Fibroblast of skin of left biceps (primary cell): Measurements from ENCODE around the gene PUM2.
"Not testable (repeated sequence)": the region's sequence is repeated elsewhere in the genome, so short reads cannot be mapped to it uniquely, and the experiment has no call there.

Experiments used
- DNase-seq, 2 experiments: peaks; one replicate each; pipeline ENCODE4 v3.0.0-alpha.2; 2013; ENCODE audit warnings: low read depth in 2 of 2

PUM2 gene, protein sequence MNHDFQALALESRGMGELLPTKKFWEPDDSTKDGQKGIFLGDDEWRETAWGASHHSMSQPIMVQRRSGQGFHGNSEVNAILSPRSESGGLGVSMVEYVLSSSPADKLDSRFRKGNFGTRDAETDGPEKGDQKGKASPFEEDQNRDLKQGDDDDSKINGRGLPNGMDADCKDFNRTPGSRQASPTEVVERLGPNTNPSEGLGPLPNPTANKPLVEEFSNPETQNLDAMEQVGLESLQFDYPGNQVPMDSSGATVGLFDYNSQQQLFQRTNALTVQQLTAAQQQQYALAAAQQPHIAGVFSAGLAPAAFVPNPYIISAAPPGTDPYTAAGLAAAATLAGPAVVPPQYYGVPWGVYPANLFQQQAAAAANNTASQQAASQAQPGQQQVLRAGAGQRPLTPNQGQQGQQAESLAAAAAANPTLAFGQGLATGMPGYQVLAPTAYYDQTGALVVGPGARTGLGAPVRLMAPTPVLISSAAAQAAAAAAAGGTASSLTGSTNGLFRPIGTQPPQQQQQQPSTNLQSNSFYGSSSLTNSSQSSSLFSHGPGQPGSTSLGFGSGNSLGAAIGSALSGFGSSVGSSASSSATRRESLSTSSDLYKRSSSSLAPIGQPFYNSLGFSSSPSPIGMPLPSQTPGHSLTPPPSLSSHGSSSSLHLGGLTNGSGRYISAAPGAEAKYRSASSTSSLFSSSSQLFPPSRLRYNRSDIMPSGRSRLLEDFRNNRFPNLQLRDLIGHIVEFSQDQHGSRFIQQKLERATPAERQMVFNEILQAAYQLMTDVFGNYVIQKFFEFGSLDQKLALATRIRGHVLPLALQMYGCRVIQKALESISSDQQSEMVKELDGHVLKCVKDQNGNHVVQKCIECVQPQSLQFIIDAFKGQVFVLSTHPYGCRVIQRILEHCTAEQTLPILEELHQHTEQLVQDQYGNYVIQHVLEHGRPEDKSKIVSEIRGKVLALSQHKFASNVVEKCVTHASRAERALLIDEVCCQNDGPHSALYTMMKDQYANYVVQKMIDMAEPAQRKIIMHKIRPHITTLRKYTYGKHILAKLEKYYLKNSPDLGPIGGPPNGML

DNA sequence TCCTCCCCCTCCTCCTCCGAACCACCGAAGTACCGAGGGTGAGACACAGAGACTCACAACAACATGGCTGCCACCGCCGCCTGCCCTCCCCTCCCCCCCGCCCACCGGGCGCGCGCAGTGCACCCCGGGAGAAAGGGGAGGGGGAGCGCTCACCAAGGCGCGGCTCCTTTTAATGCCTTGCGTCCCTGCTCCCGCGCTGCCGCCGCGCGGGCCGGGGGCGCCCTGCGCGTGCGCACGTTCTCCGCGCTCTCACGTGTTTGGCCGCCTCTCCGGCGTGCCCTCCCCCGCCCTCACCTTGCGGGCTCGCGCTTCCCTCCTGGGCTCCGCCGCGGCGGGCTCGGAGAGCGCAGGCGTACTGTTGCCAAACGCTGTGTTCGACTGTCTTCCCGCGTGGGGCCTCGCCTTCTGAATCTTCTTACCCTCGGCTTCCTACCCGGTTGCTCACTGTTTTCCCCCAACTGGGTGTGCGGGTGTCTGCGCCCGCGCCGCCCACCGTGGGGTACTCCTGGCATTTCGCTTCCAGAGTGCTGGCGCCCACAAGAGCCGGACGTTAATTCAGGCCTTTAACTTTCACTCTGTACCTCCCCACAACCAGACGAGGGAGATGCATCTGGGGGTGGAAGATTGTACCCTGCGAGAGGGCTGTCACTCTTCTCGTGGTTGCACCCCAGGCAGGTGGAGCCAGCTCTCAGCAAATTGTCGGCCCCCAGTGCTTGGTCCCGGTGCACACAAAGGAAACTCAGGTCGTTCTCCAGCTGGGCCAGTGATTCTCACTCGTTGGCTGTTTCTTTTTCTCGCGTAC is at the start of gene PUM2:
TSS of gene PUM2 (minus strand) at position 92 of the 802 bp plus-strand sequence. CDS start 23,484 bp downstream, outside the sequence.
- DNase-seq: peak; percentile 93

DNA sequence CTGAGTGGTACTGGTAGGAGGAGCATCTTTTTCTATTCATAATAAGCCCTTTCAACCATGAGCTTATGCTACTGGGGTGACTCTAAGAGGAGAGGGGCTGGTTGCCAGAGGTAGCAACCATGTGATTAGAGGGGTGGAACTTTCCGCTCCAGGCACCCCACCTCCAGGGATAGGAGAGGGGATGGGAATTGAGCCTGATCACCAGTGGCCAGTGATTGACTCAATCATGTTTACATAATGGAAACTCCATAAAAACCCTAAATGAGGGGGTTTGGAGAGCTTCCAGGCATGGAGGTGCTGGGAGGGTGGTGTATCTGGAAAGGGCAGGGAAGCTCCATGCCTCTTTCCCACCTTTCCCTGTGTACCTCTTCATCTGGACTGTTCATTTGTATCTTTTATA is 49.7 kb upstream of the PUM2 start:
- no peak for DNase-seq

DNA sequence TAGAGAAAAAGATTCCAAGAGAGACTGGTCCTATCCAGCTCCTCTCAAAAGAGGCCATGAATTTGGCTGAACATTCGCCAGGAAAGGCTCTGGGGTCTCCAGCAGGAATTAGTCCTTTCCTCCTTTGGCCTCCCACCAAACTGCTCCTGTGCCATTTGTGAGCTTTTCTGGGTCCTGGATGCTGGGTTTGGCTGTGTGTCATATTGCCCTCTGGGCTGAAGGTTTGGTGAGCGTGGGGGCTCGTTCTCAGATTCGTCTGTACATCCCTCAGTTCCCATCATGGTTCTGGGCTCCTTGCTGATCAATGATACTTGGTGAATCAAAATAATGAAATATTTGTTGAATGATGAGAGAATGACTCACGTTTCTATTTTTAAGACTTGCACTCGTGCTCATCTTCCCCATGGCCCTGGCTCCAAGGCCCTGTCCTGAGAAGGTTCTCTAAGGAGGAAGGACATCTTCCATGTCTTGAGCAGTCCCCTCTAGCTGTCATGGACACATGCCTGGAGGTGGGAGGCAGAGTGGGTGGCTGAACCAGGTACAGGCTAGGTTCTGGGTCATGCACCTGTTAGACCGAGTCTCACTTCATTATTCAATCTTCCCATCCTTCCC is 48.4 kb upstream of the PUM2 start:
- DNase-seq: no peak

DNA sequence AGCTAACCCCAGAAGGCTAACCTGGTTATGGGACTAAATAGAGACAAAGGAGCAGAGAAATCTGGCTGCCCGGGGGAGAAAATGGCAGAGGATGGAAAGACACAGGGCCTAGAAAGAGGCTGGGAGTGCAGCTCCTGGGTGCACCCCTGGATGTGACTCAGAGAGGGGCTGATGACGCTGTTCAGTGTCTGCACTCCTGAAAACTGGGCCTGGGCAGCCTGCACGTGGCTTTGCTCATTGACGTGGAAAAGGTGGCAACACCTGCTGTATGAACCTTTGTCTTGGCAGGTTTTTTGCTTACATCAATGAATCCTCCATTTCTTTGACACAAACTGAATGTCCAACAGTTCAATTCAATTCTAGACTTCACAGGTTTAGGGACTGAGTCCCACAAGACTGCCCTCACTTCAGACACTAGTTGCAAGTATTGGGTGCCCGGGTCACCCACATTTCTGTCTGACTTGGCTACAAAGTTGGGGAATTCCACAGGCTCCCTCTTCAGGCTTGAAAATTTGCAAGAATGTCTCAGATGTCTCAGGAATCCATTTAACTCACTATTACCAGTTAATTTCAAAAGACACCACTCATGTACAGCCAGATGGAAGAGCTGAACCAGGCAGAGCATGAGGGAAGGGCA is 47.3 kb upstream of the PUM2 start:
- no peak for DNase-seq

DNA sequence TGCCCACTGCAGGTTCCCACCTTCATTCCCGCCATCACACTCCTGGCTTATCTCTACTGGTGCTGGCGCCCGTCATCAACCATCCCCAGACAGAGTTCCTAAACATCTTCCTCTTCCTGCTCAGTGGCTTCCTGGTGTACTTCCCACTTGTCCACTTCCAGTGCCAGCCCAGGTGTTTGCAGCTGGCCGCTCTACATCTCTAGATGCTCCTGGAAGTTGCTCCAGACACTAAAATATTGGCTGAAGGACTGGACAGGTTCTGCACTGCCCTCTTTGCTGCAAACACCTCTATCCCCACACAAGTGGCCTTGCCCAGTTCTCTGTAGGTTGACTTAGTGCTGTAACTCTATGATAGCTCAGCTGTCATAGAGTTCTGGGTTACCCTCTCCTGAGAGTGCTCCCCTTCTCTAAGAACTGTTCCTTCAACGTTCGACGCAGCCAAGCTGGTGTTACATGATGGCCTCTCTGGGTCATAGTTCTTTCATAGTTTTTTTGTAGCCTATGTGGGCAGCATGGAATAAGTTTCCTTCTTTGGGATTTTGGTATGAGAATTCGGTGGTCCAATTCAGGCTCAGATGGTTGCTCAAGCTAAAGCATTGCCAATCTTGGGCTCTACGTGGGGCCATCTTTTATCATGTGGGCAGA is 45.8 kb upstream of the PUM2 start:
- DNase-seq: no peak

DNA sequence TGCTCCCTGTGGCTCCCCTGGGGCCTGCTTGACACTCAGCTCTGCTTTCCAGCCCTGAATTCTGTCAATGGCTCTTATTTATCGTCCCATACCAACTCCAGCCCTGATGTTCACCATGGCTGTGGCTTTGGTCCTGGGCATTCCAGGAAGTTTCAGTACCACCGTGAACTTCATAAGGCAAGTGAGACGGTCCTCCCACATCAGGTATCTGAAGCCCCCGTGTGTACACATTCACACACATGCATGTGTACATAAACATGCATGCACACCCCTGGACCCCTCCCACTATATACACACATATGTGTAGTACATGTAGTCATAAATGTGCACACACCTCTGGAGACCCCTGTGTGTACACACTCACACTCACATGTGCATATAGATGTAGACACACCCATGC is 43.3 kb upstream of the PUM2 start:
- no peak for DNase-seq

DNA sequence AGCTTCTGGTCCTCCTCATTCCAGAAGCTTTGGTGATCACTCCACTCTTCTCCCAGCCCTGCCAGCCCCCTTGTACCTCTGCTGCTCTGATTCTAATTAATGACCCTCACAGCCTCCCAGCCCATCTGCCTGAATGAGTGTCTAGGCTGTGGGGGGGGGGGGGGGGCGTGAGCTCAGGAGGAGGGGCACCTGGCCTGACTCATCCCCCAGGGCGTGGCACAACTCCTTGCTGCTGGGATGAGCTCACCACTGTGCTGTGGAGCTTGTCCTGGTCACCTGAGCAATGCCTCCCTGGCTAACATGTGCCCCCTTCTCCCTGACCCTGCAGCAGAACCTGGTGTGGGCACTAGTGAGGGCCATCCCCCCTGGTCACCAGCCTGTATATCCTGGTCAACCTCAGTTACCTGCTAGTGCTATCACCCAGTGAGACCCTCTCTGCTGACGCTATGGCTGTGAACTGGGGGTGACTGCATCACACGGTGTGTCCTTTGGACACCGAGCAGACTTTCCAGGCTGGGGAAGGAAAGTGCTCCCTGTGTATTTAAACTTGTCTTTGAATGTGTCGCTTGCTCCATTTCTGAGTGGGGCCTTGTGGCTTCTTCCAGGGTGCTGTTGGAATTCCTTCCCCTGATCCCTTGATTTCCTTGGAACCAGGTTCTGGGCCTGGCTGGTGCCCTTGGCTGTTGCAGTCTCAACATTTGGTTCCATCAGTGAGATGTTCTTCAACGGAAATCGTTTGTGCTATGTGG is 41.5 kb upstream of the PUM2 start:
- no peak for DNase-seq

DNA sequence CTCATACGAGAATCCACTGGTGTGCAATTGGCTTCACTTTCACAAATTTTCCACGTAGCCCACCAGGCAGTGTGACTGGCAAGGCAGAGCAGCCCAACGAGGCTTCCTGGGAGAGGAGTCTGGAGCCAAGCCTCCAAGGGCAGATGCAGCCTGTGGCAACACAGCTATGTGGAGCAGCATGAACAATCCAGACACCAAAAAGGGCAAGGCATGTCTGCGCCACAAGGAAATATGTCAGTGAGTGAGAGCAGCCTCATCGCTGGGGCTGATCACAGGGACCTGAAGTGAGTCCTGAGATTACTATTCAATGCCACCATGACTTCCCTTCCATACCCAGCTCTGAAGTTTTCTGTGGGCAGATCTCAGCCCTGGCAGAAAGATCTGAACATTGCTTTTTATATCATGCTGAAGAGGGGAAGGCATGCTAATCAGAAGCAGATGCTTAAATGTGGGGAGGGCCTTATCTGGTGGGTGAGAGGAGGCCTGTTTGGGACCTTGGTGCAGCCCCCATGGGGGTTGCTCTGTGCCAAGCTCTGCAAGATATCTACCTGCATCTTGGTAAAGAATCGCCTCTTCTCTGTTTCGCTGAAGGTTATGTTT is 40.0 kb upstream of the PUM2 start:
- no peak for DNase-seq

DNA sequence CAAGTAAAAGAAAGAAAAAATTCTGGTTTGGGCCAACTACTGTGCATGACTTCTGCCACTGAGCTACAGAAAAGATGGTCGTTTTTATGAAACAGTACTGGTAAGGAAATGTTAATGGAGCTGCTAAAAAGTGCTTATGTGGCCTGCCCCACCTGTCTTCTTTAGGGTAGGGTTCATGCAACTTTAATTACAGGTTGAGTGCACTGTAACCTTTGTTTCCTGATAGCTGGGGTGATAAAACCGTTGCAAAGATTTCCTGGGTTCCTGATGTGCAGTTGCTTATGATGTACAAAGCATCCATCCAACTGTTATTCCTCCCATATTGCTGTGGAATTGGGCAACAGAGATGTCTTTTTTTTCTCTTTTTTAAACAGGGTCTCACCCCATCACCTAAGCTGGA is 34.3 kb upstream of the PUM2 start:
- DNase-seq: no peak

DNA sequence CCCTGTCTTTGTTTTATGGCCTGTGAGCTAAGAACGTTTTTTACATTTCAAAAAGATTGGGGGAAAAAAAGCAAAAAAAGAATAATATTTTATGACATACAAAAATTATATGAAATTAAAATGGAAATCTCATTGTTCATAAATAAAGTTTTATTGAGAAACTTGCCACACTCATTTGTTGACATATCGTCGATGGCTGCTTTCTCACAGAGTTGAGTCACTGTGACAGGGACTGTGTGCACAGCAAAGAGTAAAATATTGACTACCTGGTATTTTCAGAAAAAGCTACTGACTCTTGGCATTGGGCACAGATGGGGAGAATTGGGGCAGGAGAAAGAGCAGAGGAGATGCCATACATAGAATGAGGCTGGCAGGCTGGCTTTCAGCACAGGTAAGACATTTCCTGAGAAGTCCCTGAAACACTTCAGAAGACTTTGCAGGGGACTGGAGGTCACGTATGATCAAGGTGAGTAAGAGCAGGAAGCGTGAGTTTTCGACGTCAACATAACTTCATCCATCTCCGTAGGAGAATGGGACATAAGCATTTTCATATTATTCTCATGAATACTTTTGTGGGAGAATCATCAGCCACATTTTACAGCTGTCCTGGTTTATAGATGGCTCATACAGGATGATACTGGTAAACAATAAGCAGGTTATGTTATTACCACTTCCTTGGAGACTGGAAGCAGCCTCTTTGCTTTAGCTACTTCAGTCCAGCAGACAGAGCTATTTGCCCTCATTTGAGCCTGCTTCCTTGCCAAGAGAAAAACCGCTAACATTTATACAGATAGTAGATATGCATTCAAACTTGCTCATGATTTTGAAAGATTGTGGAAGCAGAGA is 32.5 kb upstream of the PUM2 start:
- no peak for DNase-seq

DNA sequence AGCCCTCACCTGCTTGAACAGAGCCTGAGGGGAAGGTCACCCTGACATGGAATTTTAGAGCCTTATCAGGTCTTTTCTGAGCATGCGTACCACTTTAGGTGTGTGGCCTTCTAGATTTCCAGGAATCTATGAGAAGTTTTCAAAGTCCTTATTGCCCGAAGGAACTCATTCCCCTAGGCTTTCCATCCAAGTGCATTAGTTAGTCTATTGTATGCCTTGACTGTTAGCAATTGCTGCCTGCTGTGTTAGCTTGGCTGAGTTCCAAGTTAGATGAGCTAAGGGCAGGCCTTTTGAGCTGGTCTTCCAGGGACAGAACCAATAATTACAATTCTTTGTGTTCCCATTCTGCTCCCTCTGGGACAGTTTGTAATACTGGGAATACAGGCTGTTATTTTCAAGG is 30.8 kb upstream of the PUM2 start:
- DNase-seq: peak in 1 of 2 experiments; percentile 12

DNA sequence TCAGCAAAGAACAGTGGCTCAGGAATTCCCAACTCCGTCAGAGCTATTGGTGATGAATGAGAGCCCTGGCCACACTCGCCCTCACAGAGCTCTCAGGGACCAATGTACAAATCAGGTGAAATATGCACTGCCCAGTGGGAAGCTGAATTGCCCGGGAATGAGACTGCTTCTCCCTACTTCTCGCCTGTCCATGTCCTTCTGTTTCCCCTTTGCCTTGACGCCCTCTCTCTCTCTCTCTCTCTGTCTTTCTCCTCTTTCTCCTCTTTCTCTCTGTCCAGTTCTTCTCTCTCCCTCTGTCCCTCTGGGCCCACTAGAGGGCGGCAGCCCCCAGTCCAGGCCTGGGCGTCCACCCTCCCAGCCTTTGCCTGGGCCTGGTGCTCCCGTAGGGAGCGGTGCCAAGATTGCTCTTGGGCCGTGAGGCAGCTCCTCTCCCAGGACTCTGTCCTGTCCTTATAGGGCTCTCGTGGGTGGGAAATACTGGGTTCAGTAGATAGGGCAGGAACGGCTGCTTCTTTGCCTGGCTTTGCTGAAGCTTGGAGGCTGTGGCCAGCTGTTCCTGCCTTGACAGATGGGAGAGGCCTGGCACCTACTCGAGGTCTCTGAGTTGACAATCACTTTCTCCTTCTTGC is 28.4 kb upstream of the PUM2 start:
- DNase-seq: peak in 1 of 2 experiments; percentile 15

DNA sequence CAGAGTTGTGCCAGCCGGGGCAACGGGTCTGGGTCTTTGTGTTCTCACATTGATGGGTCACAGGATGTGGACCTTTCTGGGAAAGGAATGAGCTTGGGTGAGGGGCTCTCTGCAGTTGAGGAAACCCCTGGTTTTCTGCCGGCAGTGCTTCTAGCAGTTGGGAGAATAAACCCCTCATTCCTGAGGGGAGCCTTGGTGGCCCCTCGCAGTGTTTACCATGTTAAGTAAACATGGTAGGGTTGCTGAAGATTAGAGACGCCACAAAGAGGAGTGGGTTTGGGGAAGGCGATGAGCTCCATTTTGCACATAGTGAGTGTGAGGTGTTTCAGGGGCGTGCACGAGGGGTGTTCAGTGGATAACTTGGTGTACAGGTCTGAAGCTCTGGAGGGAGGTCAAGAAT is 27.7 kb upstream of the PUM2 start:
- no peak for DNase-seq

DNA sequence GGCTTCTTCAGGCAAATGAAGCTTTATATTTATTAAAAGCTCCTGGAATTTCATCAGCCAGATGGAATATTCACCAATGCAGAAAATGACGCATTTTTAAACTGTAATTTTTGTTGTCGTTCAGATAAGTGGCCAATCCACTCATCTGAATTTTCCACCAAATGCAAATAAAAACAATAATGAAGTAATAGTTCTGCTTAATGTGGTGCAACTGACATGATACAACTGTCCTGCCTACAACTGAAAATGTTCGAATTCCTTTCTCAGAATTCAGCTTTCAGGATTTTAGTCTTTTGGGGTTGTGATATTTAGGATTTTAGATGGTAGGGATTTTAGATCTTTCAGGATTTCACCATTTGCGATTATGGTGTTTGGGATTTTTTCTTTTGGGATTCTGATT is 27.1 kb upstream of the PUM2 start:
- DNase-seq: no peak

DNA sequence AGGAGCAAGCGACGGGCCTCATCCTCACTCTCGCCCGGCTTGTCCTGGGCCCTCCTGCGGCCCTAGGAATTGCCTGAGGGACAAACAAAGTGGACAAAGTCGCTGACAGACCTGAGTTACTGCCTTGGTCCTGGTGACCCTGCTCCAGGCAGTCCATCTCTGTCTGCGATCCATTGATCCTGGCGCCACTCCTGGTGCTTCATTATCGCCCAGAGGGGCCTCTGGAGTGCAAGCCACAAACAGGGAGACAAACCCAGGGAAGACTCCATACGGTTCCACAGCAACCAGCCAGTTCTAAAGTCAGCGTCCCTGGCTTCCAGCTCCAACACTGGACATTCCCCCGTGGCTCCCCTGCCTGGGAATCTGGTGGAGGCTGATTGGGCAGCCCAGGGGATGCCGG is 24.3 kb upstream of the PUM2 start:
- DNase-seq: not testable (repeated sequence)

DNA sequence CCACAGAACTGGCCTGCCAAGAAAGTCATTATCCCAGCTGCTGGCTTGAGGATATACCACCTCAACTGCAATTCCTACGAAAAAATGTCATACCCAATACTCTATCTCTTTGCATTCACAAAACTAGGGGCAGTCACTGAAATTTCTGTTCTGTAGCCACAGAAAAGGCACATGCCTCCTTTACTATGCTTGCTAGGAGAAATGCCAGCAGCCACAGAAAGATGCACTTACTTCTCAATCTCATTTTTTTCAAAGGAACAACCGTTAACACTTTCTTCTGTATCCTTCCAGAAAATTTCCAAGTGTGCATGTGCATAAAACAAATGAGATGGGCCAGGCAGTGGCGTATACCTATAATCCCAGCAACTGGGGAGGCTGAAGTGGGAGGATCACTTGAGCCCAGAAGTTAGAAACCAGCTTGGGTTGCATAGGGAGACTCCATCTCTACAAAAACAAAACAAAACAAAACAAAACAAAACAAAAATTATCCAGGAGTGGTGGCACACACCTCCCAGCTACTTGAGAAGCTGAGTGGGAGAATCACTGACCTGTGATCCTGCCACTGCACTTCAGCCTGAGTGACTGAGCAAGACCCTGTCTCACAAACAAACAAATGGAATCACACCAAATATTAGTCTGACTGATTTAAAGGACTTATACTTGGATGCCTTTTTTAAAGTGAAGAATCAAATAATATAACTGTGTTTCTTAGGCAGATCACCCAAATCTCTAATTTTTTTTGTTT is 22.4 kb upstream of the PUM2 start:
- DNase-seq: no peak
